MV-4-11 (cell line): ENCODE results near the gene TRIM29.
"Not testable (repeated sequence)": the region's sequence is repeated elsewhere in the genome, so short reads cannot be mapped to it uniquely, and the experiment has no call there.

Source experiments
- DNase-seq: peaks from one replicate; lab custom pipeline; 2025; lab: John Stamatoyannopoulos, UW

The TRIM29 gene

DNA sequence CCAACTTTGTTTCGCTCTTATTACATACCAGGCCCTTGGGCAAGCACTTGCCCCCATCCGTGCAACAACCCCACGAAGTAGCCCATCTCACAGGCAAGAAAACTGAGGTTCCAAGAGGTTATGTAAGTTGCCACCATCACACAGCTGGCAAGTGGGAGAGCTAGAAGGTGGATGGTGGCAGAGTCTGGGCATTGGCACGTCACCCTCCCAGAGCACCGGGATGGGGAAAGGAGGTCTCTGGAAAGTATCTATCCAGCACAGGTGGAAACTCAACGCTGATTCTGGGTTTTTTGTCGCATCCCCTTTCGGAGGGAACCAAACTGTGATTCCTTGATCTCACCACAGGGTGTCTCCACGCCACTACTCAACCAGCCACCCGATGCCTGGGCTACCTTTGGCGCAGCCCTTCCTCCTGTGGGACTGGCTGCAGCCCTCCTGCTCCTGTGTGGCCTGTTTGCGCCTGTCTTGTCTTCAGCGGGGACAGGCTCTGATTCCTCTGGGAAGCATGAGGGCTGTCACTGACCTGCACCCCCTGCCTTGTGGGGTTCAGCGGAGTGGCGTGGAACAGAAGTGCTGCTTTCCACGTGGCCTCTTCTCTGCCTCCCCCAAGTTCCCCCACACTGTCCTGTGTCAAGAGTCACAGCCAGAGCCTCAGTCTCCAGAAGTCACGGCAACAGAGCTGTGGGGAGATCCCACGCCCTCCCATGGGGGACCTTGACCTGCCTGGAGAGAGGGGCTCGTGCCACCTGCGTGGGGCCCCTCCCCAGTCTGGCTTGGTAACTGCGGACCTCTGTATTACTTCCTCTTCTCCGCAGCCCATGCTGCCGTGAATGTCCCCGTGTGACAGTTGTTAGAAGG is 34.4 kb upstream of the TRIM29 start:
- peak; percentile 58 for DNase-seq

DNA sequence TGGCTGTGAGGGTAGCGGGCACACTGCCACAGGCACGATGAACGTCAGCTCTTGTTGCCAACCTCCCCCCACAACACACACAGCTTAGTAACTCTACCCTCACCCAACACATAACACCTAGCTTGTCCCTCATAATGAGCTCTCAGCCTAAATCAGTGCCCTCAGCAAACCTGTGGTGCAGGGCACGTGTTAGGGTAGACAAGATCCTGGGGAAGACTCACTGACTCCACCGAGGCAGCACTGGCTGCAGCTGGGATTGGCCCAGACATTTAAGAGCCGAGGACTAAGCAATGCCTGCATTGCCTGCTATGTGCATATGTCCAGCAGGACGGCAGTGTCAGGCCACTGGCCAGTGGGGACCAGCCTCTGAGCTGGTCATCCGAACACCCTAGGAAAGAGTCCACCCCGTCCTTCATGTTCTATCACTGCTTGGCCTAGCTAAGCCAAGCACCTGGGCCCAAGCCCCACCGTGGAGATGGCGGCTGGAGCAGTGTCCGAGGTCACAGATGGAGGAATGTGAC is 32.9 kb upstream of the TRIM29 start:
- DNase-seq, result no peak

DNA sequence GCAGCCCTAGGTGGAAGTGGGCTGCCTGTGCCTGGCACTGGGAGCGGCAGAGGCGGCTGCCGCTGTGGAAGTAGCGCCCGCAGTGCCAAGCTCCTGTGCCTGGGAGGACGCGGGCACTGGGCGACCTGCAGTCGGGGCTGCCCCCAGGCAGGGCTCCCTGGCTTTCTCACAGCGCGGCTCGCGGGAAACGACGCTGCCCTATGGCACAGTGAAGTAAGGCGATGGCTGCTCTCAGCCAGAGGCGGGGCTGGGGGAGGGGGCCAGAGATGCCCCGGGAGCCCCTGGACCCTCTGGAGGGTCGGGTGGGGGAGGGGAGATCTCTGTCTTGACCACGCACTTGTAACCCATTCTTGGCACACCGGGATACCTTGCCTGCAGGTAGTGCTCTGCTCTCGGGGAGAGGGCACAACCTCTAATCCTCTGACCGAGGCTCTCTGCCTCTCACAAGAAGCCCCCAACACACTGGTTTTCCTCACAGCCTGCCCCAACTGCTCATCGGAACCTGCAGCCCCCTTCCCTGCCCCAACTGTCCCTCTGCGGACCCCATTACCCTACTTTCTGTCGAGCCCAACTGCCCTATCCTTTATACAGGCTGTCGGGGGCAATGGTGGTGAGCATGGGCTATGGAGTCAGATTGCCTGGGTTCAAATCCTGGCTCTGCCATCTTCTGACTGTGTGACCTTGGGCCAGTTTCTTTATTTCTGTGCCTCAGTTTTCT is 32.2 kb upstream of the TRIM29 start:
- no peak for DNase-seq

DNA sequence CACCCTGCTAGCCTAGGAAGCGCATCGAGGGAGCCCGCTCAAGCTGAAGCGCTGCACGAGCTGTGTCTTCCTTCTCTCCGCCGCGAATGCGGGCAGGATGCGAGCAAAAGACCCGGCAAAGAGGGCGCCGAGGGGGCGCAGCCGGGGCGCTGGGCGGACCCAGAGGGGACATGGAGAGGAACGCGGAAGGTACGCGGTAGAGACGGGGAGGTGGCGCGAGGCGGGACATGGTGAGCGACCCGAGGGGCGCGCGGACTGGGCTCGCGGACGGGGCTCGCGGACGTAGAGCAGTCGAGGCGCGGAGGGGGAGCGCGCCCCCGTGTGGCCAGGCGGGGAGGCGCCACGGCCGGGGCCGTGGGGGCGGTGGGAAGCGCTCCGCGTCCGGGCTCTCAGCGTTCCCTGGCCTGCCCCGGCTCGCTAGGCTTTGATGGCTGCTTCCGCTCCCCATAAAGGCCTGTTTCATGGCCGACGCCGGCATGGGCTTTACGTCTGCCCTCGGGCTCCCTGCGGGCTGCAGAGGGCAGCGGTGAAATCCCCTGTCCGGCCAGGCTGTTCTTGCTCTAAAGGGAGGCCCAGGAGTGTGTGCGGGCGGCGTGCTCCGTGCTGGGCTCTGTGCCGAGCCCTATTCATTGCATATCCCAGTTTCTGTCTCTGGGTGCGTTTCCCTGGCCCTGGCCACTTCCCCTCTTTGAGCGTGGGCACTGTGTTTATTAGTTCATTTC is 31.2 kb upstream of the TRIM29 start:
- peak; percentile 33 for DNase-seq

DNA sequence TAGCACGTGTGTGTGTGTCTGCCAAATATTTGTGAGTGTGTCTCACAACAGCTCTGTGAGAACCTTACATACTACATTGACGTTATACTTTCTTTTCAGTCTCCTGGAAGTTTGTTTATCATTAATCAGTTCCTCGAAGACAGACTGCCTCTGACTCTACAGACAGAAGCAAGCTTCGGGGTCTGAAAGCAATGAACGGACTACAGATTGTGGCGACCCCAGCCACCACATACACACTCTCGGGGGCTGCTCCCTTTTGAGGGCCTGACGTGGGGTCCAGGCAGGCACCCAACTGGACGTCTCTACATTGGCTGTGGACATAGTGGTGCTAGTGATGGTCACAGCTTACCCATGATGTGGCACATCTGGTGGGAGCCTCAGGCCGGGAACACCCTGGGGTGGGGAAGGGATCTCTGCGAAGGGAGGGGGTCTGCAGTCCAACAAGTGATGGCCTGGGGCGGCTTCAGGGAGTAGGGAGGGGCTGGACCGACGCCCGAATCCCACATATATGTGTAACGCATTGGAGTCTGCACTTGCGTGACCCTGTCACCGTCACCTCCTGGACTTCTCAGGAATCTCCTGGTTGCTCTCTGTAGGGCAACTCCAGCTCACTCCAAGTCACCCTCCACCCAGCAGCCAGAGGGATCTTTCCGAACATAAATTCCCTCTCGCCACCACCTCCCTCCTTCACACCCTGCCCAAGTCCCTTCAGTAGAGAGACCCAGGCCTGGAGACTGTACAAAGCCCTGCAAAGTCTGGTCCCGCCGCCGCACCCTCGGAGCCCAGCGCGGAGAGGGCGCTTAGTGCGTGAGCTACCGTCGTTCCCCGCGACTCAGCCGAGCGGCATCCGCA is 30.4 kb upstream of the TRIM29 start:
- no peak for DNase-seq

DNA sequence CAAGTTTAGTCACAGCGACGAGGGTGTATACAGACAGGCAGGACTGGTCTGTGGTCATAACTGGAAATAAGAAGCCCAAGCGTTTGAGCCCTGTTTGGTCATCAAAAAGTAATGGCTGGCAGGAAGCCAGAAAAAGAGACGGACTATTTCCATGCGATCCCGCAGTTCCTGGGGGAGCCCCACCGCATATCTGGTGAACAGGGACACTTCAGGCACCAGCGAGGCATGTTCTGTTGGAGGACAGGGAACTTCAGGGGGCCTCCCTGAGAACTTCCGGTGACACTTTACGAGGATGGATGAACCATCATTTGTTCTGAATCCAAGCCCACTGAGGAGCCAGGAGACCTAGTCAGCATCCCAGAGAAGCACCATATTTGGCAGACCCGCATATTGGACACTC is 29.7 kb upstream of the TRIM29 start:
- no peak for DNase-seq

DNA sequence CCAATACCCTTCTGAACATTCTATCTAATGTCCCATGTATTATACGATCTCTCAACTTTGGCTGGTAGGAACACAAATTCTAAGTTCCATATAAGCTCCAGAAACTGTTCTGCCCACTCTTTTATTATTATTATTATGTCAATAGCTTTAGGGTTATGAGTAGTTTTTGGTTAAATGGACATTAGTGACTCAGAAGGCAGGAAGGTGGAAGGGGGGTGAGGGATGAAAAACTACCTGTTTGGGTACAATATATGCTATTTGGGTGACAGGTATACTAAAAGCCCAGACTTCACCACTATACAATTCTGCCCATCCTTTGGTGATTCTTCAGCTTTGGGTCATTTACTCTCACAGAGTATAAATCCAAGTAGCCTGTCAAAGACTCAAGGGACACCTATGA is 22.5 kb upstream of the TRIM29 start:
- DNase-seq, result no peak

DNA sequence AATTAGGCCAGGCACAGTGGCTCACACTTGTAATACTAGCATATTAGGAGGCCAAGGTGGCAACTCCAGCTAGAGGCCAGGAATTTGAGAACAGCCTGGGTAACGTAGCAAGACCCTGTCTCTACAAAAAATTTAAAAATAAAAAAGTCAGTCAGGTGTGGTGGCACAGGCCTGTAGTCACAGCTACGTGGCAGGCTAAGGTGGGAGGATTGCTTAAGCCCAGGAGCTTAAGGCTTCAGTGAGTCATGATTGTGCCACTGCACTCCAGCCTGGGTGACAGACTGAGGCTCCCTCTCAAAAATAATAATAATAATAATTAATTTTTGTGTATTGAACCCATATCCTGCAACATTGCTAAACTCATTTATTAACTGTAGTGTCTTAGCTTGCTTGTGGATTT is 15.3 kb upstream of the TRIM29 start:
- no peak for DNase-seq

DNA sequence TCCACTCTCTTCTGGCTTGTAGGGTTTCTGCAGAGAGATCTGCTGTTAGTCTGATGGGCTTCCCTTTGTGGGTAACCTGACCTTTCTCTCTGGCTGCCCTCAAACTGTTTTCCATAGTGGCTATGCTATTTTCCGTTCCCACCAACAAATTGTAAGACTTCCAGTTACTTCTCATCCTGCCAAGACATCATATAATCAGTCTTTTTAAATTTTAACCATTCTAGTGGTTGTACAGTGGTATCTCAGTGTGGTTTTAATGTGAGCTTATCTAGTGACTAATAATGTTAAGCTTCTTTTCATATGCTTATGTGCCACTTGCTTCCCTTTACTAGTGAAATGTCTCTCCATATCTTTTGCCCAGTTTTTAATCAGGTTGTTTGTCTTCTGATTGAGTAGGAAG is 13.6 kb upstream of the TRIM29 start:
- no peak for DNase-seq

DNA sequence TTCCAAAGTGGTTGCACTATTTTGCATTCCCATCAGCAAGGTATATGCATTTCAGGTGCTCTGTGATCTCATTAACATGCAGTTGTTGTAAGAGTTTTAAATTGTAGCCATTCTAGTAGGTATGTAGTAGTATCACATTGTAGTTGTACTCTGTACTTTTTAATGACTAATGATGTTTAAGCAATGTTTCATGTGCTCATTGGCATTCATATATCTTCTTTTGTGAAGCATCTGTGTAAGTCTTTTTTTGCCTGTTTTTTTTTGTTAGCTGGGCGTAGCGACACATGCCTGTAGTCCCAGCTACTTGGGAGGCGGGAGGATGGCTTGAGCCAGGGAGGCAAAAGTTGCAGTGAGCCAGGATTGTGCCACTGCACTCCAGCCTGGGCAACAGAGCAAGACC is 11.3 kb upstream of the TRIM29 start:
- DNase-seq, result no peak

DNA sequence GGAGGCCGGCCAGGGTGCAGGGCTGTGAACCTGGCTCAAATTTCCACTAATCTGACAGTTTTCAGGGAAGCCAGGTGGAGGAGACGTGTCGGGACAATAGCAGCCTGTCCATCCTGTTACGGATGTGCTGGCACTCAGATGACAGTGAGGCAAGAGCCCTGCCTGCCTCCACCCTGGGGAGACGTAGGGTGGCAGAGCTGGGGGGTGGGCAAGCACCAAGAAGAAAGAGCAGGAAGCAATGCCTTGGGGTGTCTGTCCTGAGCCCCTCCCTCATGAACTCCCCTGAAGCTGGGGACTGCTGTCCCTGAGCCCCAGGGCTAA is 10.0 kb upstream of the TRIM29 start:
- DNase-seq, result no peak

DNA sequence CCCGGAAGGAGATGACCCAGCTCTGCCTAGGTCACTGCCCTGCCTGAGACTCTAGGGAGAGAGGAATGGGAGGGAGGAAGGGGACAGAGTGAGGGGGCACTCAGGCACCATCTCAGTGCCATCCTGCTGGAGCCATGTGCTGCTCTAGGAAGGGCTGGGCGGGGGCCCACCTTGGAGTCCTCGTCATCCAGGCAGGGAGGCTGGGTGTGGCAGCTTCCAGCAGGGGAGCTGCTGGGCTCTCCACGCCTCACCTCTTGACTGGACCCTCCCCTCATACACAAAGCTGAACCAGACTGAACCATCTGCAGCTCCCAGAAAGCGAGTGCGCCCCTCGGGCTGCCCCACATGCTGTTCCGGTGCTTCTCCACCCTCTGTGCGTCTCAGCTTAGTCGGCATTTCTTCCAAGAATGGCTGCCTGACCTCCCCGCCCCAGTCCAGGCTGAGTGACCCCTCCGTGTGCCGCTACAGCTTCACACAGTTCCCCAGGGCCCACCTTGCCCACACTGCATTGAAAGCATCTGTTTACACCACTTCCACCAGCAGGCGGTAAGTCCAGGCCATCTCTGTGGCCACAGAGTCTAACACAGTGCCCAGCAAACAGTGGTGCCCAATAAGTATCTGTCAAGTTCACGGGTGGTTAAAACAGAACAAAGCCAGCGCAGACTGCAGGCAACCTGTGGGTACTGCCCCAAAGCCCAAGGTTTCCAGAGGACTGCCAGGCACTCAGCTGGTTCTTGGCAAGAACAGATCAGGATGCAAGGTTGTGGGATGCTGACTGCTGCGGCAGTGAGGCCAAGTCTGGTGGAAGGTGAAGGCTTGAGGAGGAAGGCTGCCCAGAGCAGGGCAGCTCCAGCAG is 9.4 kb upstream of the TRIM29 start:
- no peak for DNase-seq

DNA sequence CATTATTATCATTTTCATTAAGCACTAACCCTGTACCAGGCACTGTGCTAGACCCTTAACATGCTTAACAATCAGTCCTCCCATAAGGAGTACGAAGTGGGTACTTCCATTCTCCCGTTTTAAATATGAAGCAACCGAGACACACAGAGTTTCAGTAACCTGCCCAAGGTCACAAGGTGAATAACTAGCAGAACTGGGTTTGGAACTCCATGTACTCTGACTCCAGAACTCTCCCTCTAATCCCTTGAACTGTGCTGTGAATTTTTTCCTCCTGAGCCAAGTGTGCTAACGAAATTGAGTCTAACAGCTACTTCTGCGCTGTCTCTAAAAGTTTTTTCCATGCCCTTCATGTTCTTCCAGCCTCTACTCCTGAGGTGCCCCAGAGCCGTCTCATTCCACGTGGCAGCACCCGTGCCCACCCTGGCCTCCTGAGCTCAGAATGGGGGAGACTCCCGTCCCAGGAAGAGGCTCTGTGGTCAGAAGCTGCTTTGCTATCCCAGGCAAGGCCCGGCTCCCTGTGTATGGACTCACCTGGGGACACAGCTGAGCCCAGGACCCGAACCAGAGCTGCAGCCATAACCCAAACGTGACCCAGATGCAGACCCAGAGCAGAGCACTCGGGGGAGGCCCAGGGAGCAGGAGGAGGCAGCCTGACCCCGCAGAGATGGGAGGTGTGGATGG is 8.6 kb upstream of the TRIM29 start:
- no peak for DNase-seq

DNA sequence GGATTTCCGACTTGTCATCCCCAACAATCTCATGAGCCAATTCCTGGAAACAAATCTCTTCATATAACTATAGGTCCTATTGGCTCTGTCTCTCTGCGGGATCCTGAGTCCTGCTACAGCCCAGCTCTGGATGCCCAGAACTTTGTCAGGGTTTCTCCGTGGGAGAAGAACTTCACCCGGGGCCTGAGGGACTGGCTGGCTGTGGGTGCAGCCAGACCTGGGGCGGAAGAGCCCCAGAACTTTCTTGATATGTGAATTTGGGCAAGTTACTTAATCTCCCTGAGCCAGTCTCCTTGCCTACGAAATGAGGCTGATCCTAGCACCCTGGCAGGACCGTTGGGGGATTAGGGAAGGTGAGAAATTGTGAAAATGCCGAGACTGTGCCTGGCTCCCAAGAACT is 6.6 kb upstream of the TRIM29 start:
- DNase-seq, result no peak

DNA sequence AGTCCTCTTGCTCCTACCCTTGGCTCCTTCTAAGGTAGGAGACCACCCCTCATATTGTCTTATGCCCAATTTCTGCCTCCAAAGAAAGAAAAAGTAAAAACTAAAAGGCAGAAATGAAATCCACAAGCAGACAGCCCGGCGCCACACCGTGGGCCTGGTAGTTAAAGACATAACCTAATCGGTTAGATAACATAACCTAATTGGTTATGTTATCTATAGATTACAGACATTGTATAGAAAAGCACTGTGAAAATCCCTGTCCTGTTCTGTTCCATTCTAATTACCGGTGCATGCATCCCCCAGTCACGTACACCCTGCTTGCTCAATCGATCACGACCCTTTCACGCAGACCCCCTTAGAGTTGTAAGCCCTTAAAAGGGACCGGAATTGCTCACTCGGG is 5.6 kb upstream of the TRIM29 start:
- DNase-seq, result not testable (repeated sequence)

DNA sequence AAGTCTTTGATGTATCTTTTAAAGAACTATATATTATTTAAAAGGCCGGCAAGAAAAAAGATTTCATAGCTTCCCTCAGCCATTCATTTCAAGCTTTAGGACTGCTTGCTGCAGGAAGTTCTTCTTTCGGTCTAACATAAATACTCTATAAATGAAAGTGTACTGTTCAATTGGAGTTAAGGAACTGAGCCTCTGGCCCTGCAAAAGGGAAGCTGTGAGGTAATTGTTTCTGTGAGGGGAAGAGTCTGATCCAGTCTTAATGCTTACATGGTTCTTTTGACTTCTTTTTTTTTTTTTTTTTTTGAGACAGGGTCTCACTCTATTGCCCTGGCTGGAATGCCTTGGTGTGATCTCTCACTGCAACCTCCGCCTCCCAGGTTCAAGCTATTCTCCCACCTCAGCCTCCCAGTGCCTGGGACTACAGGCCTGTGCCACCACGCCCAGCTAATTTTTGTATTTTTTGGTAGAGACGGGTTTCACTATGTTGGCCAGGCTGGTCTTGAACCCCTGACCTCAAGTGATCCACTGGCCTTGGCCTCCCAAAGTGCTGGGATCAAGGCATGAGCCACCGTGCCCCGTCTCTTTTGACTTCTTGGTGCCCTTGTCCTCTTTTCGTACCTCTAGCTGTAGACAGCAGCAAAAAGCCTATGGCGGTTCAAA is 4.7 kb upstream of the TRIM29 start:
- peak; percentile 80 for DNase-seq

DNA sequence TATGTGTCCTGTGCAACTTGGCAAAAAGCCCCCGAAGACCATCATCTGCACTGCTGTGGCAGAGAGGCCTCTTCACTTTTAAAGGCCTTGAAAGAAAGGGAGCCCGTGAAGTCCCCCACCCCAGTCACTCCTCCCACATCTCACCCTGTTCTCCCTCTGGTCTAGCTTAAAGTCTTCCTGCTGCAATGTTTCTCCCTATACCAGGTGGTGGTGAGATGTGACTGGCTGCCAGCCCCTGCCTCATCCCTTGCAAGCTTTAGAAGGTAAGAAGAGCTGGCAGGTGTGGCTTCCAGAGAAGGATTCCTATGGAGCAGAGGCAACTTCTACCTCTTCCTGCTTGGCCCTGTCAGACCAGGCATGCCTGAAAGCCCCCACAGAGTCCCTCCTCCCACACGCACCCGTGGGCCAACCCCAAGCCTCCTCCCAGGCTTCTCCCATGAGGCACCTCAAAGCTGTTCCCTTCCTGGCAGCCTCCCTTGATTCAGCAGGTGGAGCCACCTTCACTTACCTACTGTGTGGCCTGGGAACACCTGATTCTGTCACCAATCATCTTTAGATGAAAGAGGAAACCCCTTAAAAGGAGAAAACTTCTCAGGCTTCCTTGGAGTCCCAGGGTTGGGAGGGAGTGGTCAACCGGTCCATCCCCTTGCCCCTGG is 4.0 kb upstream of the TRIM29 start:
- DNase-seq, result no peak

DNA sequence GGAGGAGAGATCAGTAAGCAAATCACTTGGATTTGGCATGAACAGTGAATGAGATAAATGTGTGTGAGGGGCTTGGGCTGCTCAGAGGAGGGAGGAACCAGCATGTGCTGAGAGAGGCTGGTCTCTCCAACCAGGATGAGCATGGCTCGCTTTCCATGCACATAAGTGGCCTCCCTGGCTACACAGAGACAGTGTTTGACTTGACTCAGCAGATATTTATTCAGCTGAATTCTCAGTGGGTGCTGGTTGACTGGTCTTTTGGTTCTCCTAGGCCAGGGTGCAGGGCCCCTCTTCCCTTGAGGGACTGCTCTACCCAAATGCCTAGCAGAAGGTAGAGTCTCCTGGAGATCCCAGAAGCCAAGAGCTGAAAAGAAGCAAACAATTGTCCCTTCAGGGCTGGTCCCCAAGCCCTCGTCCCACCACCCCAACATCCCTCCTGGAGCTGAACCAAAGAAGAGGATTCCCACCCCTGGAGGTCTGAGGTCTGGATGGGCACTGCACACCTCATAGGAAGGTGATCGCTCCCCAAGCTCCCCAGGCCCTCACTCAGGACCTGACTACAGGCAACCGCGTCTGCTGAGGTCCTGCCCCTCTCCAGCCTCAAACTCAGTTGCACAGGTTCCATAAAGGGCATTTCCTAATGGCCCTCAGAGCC is 3.3 kb upstream of the TRIM29 start:
- DNase-seq, result no peak
